Endodermal cell (in vitro differentiated cells): Measurements from ENCODE around the gene RAMP1. TPM values are rescaled to one million over a fixed set of nuclear protein-coding genes. Genes with fewer than 3 reads are reported as not detected.

ENCODE experiments used
- DNase-seq: peaks from one replicate; pipeline ENCODE4 v3.0.0-alpha.2; 2017
- H3K27ac ChIP-seq: 2 replicates; pipeline ENCODE4 v1.5.1; 2013; ENCODE audit warnings: mild to moderate bottlenecking, low read depth, low read length, moderate library complexity
- H3K27me3 ChIP-seq: 2 replicates; pipeline ENCODE4 v1.6.1; 2013; ENCODE audit warnings: mild to moderate bottlenecking, low read length, moderate library complexity; ENCODE audit not compliant: insufficient read depth, control insufficient read depth, poor library complexity, severe bottlenecking
- H3K36me3 ChIP-seq: 2 replicates; pipeline ENCODE4 v1.7.0; 2013; ENCODE audit warnings: mild to moderate bottlenecking, low read length, moderate library complexity; ENCODE audit not compliant: control insufficient read depth, insufficient read depth
- H3K4me1 ChIP-seq: one replicate; pipeline ENCODE4 v1.7.0; 2013; ENCODE audit warnings: low read length; ENCODE audit not compliant: control insufficient read depth, insufficient read depth
- H3K4me3 ChIP-seq: 2 replicates; pipeline ENCODE4 v1.5.1; 2013; ENCODE audit warnings: mild to moderate bottlenecking, low read length, moderate library complexity
- H3K9ac ChIP-seq: 2 replicates; pipeline ENCODE4 v1.6.1; 2013; ENCODE audit warnings: mild to moderate bottlenecking, low read length, moderate library complexity; ENCODE audit not compliant: poor library complexity, severe bottlenecking; ENCODE audit errors: extremely low read depth
- H3K9me3 ChIP-seq: 2 replicates; pipeline ENCODE4 v1.6.1; 2013; ENCODE audit warnings: mild to moderate bottlenecking, low read length, moderate library complexity; ENCODE audit not compliant: control insufficient read depth
- H3K27ac Mint-ChIP-seq: 2 replicates; pipeline ENCODE4 v1.8.0; 2020; ENCODE audit warnings: mixed read lengths
- H3K27me3 Mint-ChIP-seq: 2 replicates; pipeline ENCODE4 v1.8.0; 2021; ENCODE audit warnings: mild to moderate bottlenecking, mixed read lengths; ENCODE audit not compliant: insufficient read depth
- H3K36me3 Mint-ChIP-seq: 2 replicates; pipeline ENCODE4 v1.8.0; 2020; ENCODE audit warnings: low read depth, mixed read lengths
- H3K4me1 Mint-ChIP-seq: 2 replicates; pipeline ENCODE4 v1.8.0; 2020; ENCODE audit warnings: mixed read lengths
- H3K4me3 Mint-ChIP-seq: 2 replicates; pipeline ENCODE4 v1.8.0; 2020; ENCODE audit warnings: mild to moderate bottlenecking, moderate library complexity, mixed read lengths
- H3K9me3 Mint-ChIP-seq: 2 replicates; pipeline ENCODE4 v1.8.0; 2020; ENCODE audit warnings: mild to moderate bottlenecking, mixed read lengths
- WGBS, 2 experiments: methylation state at CpG; one replicate each; pipeline versions ENCODE4 v1.1.5 to v1.1.7; 2013; ENCODE audit warnings: missing lambda C conversion rate in 2 of 2, mixed read lengths in 1 of 2; ENCODE audit not compliant: insufficient coverage in 1 of 2, insufficient read length in 1 of 2; 5-methylcytosine and 5-hydroxymethylcytosine counted together
- total RNA-seq, 2 donors: library from RNA; stranded (reverse); fragmentation: NEBNext Ultra II Directional in 1 of 2; extraction: Animal tissue kit (Norgen Biotek cat#: 25700) in 1 of 2; gene quantifications; 2 replicates in 1 of 2; 3 replicates in 1 of 2; pipeline ENCODE4 v1.2.1, GENCODE V29; 2021
- TF ChIP-seq, protein P1 (sequence below): fragments of 200-600 bp; sonication (generic); conservative IDR thresholded peaks from 2 replicates; pipeline ENCODE4 v1.5.0; 2021; ENCODE audit warnings: antibody characterized with exemption, mild to moderate bottlenecking

RAMP1 gene
- total RNA-seq, 2 donors from 2014 or later = 0.40 to 1.6 TPM

DNA sequence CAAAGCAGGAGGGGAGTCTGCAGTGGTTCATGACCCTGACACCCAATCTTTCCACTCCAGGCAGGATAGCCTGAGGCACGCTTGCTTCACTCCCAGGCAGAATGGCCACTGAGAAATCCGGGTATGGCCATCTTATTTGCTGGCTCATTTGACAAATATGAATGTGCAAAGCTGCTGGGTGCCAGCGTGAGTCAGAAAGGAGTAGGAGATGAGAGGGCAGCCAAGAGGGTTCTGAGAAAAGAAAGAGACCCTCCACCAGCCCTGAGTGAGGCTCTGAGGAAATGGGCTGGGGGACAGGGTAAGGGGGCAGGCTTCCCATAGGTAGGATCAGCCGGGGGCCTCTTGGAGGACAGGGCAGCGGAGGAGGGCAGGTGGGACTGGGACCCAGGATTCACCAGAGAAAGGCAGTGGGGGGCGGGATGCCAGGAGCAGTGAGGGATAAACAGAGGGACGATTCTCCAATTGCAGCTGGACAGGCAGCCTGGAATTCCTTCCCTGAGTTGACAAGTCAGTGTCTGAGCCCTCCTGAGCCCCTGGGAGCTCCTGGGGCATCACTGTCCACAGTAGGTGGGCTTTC is 15.2 kb downstream of the RAMP1 start:
- Histone ChIP-seq H3K4me1 (no peaks in the 10 kb centered on the region), H3K36me3 (no peaks in the 10 kb centered on the region), H3K9ac (no peak overlapping the region), H3K27ac (no peak overlapping the region), H3K27me3 (no peaks in the 10 kb centered on the region), H3K4me3 (no peak overlapping the region), H3K9me3 (no peaks in the 10 kb centered on the region)
- H3K9me3 Mint-ChIP-seq = no peaks in the 10 kb centered on the region
- no peak overlapping the region for H3K27ac Mint-ChIP-seq
- TF ChIP-seq, protein P1, sequence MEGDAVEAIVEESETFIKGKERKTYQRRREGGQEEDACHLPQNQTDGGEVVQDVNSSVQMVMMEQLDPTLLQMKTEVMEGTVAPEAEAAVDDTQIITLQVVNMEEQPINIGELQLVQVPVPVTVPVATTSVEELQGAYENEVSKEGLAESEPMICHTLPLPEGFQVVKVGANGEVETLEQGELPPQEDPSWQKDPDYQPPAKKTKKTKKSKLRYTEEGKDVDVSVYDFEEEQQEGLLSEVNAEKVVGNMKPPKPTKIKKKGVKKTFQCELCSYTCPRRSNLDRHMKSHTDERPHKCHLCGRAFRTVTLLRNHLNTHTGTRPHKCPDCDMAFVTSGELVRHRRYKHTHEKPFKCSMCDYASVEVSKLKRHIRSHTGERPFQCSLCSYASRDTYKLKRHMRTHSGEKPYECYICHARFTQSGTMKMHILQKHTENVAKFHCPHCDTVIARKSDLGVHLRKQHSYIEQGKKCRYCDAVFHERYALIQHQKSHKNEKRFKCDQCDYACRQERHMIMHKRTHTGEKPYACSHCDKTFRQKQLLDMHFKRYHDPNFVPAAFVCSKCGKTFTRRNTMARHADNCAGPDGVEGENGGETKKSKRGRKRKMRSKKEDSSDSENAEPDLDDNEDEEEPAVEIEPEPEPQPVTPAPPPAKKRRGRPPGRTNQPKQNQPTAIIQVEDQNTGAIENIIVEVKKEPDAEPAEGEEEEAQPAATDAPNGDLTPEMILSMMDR = no peak
- 86 to 90% methylated on average over 6 to 7 of the region's 7 CpGs for WGBS, 2 experiments
- no peaks in the 10 kb centered on the region for H3K27me3 Mint-ChIP-seq
- no peaks in the 10 kb centered on the region for H3K36me3 Mint-ChIP-seq
- no peaks in the 10 kb centered on the region for H3K4me1 Mint-ChIP-seq
- H3K4me3 Mint-ChIP-seq = no peak overlapping the region
- DNase-seq = no peak

DNA sequence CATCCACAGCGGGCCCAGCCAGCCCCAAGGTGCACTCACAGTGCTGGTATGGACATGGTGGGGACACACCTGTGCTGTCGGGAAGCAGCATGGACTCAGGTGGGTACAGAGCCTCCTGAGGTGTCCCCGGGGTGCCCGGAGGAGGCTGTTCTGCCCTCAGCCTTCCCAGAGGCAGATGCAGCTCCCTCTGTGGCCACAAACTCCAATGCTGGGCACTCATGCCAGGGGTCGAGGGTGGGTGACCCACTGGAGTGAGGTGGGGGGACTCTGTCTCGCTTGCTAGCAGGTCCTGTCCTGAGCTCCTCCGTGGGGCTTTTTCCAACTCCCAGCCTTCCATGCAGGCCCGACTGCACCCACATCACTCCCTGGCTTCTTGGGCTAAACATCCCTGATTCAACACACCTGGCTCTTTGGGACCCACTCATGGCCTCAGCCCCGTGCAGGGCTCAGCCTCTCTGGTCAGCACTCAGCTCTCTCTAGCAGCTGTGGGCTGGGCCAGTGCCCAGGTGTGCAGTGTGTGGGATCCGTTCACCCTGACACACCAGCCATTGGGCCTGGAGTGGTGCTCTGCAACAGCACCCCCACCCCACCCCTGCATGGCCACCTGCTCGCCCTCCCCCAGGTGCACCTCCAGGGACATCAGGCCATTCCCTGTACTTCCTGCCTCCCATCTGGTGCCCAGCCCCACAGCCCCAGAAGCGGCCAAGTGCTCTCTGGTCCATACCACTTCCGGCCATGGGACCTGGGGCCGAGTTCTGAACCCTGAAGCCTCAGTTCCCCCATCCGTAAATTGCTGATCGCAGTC is 16.0 kb downstream of the RAMP1 start:
- Mint-ChIP-seq H3K27me3 (no peaks in the 10 kb centered on the region), H3K4me1 (no peaks in the 10 kb centered on the region), H3K27ac (no peak overlapping the region), H3K4me3 (no peak overlapping the region), H3K36me3 (no peaks in the 10 kb centered on the region), H3K9me3 (no peaks in the 10 kb centered on the region)
- no peaks in the 10 kb centered on the region for H3K36me3 ChIP-seq
- 83 to 86% methylated on average over 9 to 16 of the region's 16 CpGs for WGBS, 2 experiments
- H3K27ac ChIP-seq = no peak overlapping the region
- H3K9ac ChIP-seq = no peak overlapping the region
- no peaks in the 10 kb centered on the region for H3K4me1 ChIP-seq
- H3K4me3 ChIP-seq = no peak overlapping the region
- no peaks in the 10 kb centered on the region for H3K9me3 ChIP-seq
- TF ChIP-seq, protein P1 = no peak
- peak; percentile 24 for DNase-seq
- H3K27me3 ChIP-seq = no peaks in the 10 kb centered on the region

DNA sequence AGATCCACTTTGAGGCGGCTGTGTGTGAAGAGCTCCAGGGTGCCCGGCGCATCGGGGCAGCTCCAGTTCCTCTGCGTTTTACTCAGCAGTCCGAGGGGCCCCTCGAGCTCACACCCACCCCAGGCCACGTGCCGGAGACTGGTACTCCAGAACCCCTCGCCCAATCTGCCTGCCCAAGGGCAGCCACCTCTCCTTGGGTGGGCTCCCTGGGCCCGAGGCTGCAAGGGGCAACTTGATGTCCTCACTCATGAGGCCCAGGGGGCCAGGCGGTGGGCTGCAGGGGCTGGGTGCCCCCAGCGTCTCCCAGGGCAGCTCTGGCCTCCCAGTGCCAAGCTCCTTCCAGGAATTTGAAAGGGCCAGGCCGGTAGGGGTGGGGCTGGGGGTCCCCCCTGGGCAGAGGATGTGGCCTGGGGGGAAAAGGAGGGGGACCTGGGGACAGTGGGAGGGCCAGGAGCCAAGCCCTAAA is 16.7 kb downstream of the RAMP1 start:
- no peaks in the 10 kb centered on the region for H3K36me3 Mint-ChIP-seq
- H3K4me3 ChIP-seq = no peak overlapping the region
- H3K27me3 Mint-ChIP-seq = no peaks in the 10 kb centered on the region
- H3K4me3 Mint-ChIP-seq = no peak overlapping the region
- no peak overlapping the region for H3K27ac ChIP-seq
- H3K27me3 ChIP-seq = no peaks in the 10 kb centered on the region
- no peak overlapping the region for H3K27ac Mint-ChIP-seq
- no peaks in the 10 kb centered on the region for H3K36me3 ChIP-seq
- H3K9ac ChIP-seq = no peak overlapping the region
- no peaks in the 10 kb centered on the region for H3K9me3 ChIP-seq
- H3K4me1 Mint-ChIP-seq = no peaks in the 10 kb centered on the region
- WGBS, 2 experiments = 86 to 89% methylated on average over 10 to 14 of the region's 14 CpGs
- H3K4me1 ChIP-seq = no peaks in the 10 kb centered on the region
- H3K9me3 Mint-ChIP-seq = no peaks in the 10 kb centered on the region
- TF ChIP-seq, protein P1 = no peak
- peak; percentile 39 for DNase-seq
